Measurements from ENCODE around the gene OSBPL5. TPM values are rescaled to one million over a fixed set of nuclear protein-coding genes. Genes with fewer than 3 reads are reported as not detected.

OSBPL5 gene
- total RNA-seq, 4 donors from 2014 or later = 37.3 to 211 (median 105) TPM

DNA sequence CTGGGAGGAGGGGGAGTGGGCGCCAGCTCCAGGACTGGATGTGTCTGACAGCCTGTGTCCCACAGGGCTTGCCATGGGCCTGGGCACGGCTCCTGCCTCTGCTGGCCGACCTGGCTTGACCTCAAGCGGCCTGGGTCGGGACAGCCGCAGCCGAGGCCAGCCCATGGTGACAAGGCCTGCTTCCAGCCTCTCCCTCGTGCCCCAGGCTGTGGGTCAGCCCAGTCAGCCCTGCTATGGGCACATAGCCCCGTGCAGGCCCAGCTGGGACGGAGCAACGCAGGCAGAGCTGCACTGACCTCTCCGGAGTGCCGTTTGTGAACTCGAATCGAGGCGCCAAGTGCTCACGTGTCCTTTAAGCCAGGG lies 17.9 kb downstream of the OSBPL5 start:
- in situ Hi-C loops (cut with MboI; ENCODE audit: low pct_ligation_motif_present in 1 of 4, low pct_unique_long_range_greater_than_20kb in 1 of 4, low sequenced_read_pairs in 3 of 4) = no loop called here
- no peaks in the 10 kb centered on the region for H3K36me3 ChIP-seq

DNA sequence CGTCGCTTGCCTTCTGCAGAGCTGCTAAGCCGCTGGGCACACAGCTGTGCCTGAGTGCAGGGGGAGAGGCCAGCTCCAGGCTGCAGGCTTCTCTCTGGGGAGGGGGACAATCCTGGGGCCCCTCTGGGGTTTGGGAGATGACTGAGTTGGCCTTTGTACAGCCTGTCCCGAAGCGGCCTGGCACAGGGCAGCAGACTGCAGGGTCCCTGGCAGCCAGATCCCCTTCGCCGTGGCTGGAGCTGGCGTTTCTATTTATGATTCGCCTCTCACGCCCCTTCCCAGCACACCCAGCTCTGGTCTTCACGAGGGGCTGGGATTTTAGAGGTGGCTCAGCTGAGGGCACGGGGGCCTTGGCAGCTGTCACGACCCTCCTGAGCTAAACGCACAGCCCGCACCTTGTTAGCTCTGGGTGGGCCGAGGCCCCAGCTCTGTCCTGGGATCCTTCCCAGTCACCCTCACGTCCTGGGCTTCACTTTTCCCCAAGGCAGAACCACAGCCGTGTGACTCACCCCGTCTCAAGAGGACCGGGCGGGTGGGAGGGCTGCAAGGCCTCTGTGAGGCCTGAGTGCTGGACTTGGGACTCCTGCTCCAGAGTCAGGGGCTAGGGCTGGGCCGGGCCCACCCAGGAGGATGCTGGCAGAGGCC lies 18.4 kb downstream of the OSBPL5 start:
- Histone ChIP-seq H3K36me3 (no peaks in the 10 kb centered on the region), H3K27me3 (no peaks in the 10 kb centered on the region), H3K9me3 (no peaks in the 10 kb centered on the region), H3K4me1 (peaks cover 21 to 34% (median 28%) of the 10 kb centered on the region in 4 donors), H3K4me3 (no peak overlapping the region), H3K27ac (peak overlapping the region; percentile 41 to 51 (median 44))
- intact Hi-C loops (cut with DNase I; ENCODE audit: low total_unique reads) (no loop called here), in situ Hi-C loops (cut with MboI; ENCODE audit: low pct_ligation_motif_present in 1 of 4, low pct_unique_long_range_greater_than_20kb in 1 of 4, low sequenced_read_pairs in 3 of 4) (no loop called here)
- no peak for DNase-seq
- 82% methylated on average over 21 of the region's 22 CpGs; no CpG with 5 or more reads in 1 of the 2 donors for WGBS, 2 donors (ENCODE audit: low coverage in 1 of 2)
- TF ChIP-seq POLR2AphosphoS5 (IDR thresholded peaks at IDR 0.05) = no peak
- TF ChIP-seq CTCF (IDR thresholded peaks at IDR 0.05) = no peak
- no peak for TF ChIP-seq POLR2A (IDR thresholded peaks at IDR 0.05)
- no peak for TF ChIP-seq EP300 (IDR thresholded peaks at IDR 0.05; ENCODE audit: low read depth)

More for the DNA sequence above, 17.9 kb downstream of the OSBPL5 start:
- no peak overlapping the region for H3K4me3 ChIP-seq
- TF ChIP-seq POLR2A (IDR thresholded peaks at IDR 0.05) (no peak), POLR2AphosphoS5 (IDR thresholded peaks at IDR 0.05) (no peak), CTCF (IDR thresholded peaks at IDR 0.05) (no peak), EP300 (IDR thresholded peaks at IDR 0.05; ENCODE audit: low read depth) (no peak)
- no peaks in the 10 kb centered on the region for H3K27me3 ChIP-seq
- peaks cover 21 to 34% (median 28%) of the 10 kb centered on the region in 4 donors for H3K4me1 ChIP-seq
- no peaks in the 10 kb centered on the region for H3K9me3 ChIP-seq
- intact Hi-C loops (cut with DNase I; ENCODE audit: low total_unique reads) = no loop called here
- no peak for DNase-seq
- peak overlapping the region; percentile 41 to 51 (median 44) for H3K27ac ChIP-seq
- 85% methylated on average over 17 of the region's 17 CpGs; no CpG with 5 or more reads in 1 of the 2 donors for WGBS, 2 donors (ENCODE audit: low coverage in 1 of 2)

- H3K4me3 ChIP-seq = no peak overlapping the region
- intact Hi-C loops (cut with DNase I; ENCODE audit: low total_unique reads) = no loop called here
- TF ChIP-seq CTCF (IDR thresholded peaks at IDR 0.05) (no peak), POLR2A (IDR thresholded peaks at IDR 0.05) (no peak), POLR2AphosphoS5 (IDR thresholded peaks at IDR 0.05) (no peak), EP300 (IDR thresholded peaks at IDR 0.05; ENCODE audit: low read depth) (no peak)
- DNase-seq = no peak
- no peaks in the 10 kb centered on the region for H3K36me3 ChIP-seq
- in situ Hi-C loops (cut with MboI; ENCODE audit: low pct_ligation_motif_present in 1 of 4, low pct_unique_long_range_greater_than_20kb in 1 of 4, low sequenced_read_pairs in 3 of 4) = no loop called here
- peaks cover 21 to 34% (median 28%) of the 10 kb centered on the region in 4 donors for H3K4me1 ChIP-seq
- 55% methylated on average over 6 of the region's 6 CpGs; no CpG with 5 or more reads in 1 of the 2 donors for WGBS, 2 donors (ENCODE audit: low coverage in 1 of 2)
- H3K27ac ChIP-seq = no peak overlapping the region
- H3K27me3 ChIP-seq = no peaks in the 10 kb centered on the region
- no peaks in the 10 kb centered on the region for H3K9me3 ChIP-seq
Observed at GRCh38 chr11:3145206-3145520, 19.9 kb downstream of the OSBPL5 start.

GRCh38 chr11:3144296-3145205 lies 20.6 kb downstream of the OSBPL5 start:
- H3K4me3 ChIP-seq = no peak overlapping the region
- no peak for DNase-seq
- TF ChIP-seq POLR2A (IDR thresholded peaks at IDR 0.05) (no peak), EP300 (IDR thresholded peaks at IDR 0.05; ENCODE audit: low read depth) (no peak), CTCF (IDR thresholded peaks at IDR 0.05) (no peak), POLR2AphosphoS5 (IDR thresholded peaks at IDR 0.05) (no peak)
- H3K4me1 ChIP-seq = peaks cover 21 to 36% (median 29%) of the 10 kb centered on the region in 4 donors
- in situ Hi-C loops (cut with MboI; ENCODE audit: low pct_ligation_motif_present in 1 of 4, low pct_unique_long_range_greater_than_20kb in 1 of 4, low sequenced_read_pairs in 3 of 4) = no loop called here
- intact Hi-C loops (cut with DNase I; ENCODE audit: low total_unique reads) = no loop called here
- no peaks in the 10 kb centered on the region for H3K27me3 ChIP-seq
- H3K36me3 ChIP-seq = no peaks in the 10 kb centered on the region
- 88% methylated on average over 30 of the region's 32 CpGs; no CpG with 5 or more reads in 1 of the 2 donors for WGBS, 2 donors (ENCODE audit: low coverage in 1 of 2)
- no peak overlapping the region for H3K27ac ChIP-seq
- no peaks in the 10 kb centered on the region for H3K9me3 ChIP-seq
